ENCODE measurements around the gene ICE2. TPM values are rescaled to one million over a fixed set of nuclear protein-coding genes. Genes with fewer than 3 reads are reported as not detected.
A peak's percentile ranks its signal among the peaks of the same experiment; 100 is the strongest.

The ICE2 gene
- total RNA-seq, 6 experiments from 2014 or later: 29.3 to 36.9 (median 33.8) TPM

DNA sequence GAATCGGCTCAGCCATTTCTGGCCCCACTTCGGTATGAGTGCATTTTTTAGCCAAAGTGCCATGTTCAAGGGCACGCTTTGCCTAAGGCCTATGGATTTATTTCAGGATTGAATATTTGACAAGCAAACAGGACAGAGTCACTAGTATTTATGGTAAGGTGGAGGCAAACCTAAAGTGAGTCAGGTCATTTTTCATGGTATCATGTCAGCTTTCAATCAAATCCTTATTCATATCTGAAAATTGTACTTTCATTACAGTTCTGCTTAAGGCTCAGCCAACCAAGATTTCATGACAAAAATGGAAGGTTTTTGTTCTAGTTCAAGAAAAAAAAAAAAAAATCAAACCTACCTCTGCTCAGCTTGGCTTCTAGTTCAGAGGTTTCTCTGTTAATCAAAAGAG lies 30.5 kb upstream of the ICE2 start:
- H3K36me3 Mint-ChIP-seq (ENCODE audit: low read depth): no peaks in the 10 kb centered on the region; the same call in 1 of the 2 replicates
- H3K9me3 Mint-ChIP-seq: no peaks in the 10 kb centered on the region

DNA sequence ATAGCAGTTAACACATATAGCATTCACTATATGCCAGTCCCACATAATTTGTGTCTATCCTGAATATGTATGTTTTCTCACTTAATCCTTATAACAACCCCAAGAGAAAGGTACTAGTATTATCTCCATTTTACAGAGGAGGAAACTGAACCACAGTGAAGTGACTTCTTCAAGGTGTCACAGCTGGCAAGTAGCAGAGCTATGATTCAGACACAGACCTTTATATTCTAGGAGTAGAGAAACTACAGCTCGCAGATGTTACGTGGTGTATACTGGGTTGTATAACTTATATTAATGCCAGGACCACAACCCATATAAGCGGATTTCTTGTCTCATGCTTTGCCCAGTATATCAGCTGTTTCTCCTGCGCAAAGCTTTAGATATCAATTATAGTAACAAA lies 29.5 kb upstream of the ICE2 start:
- Mint-ChIP-seq H3K27ac (no peak overlapping the region), H3K27me3 (ENCODE audit: insufficient read depth) (peaks cover 3% of the 10 kb centered on the region), H3K9me3 (no peaks in the 10 kb centered on the region), H3K4me3 (no peak overlapping the region), H3K4me1 (ENCODE audit: low read depth) (peaks cover 13% of the 10 kb centered on the region), H3K36me3 (ENCODE audit: low read depth) (no peaks in the 10 kb centered on the region; the same call in 1 of the 2 replicates)
- TF ChIP-seq, protein P1, sequence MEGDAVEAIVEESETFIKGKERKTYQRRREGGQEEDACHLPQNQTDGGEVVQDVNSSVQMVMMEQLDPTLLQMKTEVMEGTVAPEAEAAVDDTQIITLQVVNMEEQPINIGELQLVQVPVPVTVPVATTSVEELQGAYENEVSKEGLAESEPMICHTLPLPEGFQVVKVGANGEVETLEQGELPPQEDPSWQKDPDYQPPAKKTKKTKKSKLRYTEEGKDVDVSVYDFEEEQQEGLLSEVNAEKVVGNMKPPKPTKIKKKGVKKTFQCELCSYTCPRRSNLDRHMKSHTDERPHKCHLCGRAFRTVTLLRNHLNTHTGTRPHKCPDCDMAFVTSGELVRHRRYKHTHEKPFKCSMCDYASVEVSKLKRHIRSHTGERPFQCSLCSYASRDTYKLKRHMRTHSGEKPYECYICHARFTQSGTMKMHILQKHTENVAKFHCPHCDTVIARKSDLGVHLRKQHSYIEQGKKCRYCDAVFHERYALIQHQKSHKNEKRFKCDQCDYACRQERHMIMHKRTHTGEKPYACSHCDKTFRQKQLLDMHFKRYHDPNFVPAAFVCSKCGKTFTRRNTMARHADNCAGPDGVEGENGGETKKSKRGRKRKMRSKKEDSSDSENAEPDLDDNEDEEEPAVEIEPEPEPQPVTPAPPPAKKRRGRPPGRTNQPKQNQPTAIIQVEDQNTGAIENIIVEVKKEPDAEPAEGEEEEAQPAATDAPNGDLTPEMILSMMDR (IDR thresholded peaks at IDR 0.05): no peak
- no peak for DNase-seq

More for the DNA sequence above, 30.5 kb upstream of the ICE2 start:
- H3K4me1 Mint-ChIP-seq (ENCODE audit: low read depth): peaks cover 13% of the 10 kb centered on the region
- H3K27ac Mint-ChIP-seq: no peak overlapping the region
- TF ChIP-seq, protein P1 (IDR thresholded peaks at IDR 0.05): no peak
- H3K27me3 Mint-ChIP-seq (ENCODE audit: insufficient read depth): peaks cover 3% of the 10 kb centered on the region
- no peak overlapping the region for H3K4me3 Mint-ChIP-seq
- DNase-seq: no peak

DNA sequence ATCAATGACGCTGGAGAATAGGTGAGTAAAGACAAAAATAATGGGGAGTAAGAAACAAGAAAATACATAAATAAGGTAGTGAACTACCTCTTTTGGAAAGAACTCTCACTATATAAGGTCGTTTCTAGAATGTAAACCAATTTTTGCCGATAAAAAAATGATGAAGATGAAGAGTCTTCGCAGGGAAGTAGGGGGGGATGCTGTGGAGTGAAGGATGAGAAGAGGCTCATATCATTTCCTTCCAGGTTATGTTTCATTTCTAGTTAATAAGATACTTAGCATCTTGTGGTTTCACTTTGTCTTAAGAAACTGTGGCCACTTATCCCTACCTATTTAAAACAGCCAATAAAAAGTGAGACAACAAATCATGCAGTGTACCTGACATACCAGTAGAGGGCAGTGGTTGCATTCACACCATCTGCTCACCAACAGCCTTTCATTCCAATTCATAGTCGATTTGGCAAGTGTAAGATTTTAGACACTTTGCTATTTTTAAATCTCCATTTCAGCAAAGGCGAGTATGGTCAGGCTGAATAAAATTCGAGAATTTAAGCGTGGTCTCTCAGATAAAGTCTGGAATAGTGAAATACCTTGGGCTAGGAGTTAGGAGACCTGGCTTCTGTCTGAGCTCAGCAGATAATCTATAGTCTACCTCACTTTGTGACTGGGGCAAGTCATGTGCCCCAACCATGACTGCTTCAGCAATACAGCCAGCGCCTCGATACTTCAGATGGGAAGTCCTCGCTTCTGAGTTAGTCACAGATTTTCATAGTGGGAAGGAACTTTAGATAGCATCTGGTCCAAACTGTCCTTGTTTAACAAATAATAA lies 28.9 kb upstream of the ICE2 start:
- H3K27me3 Mint-ChIP-seq (ENCODE audit: insufficient read depth): peaks cover 3% of the 10 kb centered on the region
- peak overlapping the region; percentile 48 for H3K27ac Mint-ChIP-seq
- no peaks in the 10 kb centered on the region for H3K9me3 Mint-ChIP-seq
- H3K36me3 Mint-ChIP-seq (ENCODE audit: low read depth): no peaks in the 10 kb centered on the region; the same call in 1 of the 2 replicates
- peaks cover 13% of the 10 kb centered on the region for H3K4me1 Mint-ChIP-seq (ENCODE audit: low read depth)
- H3K4me3 Mint-ChIP-seq: peak overlapping the region; percentile 69; the same call in 1 of the 2 replicates
- peak; percentile 70 for DNase-seq
- TF ChIP-seq, protein P1 (IDR thresholded peaks at IDR 0.05): peak; percentile 96

DNA sequence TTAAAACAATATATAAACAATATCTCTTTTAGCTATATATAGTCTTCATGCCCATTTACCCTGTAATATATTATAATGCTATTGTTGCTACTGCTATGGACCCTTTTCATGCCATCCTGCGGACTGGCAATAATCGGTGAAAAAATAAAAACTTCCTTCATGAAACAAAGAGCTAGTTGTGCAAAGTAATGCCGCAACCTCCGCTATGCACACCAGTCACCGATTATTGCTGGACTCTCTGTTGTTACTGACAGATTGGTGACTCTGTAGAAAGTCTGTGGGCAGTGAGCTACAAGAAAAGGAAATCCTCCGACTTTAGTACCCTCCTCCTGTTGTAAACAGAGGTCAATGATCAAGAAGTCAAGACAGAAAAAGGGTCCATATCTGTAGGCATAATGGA lies 17.9 kb upstream of the ICE2 start:
- TF ChIP-seq, protein P1 (IDR thresholded peaks at IDR 0.05): no peak
- Mint-ChIP-seq H3K4me1 (ENCODE audit: low read depth) (no peaks in the 10 kb centered on the region), H3K4me3 (no peak overlapping the region), H3K27me3 (ENCODE audit: insufficient read depth) (no peaks in the 10 kb centered on the region; the same call in 1 of the 2 replicates), H3K27ac (no peak overlapping the region), H3K36me3 (ENCODE audit: low read depth) (no peaks in the 10 kb centered on the region), H3K9me3 (no peaks in the 10 kb centered on the region)
- no peak for DNase-seq

DNA sequence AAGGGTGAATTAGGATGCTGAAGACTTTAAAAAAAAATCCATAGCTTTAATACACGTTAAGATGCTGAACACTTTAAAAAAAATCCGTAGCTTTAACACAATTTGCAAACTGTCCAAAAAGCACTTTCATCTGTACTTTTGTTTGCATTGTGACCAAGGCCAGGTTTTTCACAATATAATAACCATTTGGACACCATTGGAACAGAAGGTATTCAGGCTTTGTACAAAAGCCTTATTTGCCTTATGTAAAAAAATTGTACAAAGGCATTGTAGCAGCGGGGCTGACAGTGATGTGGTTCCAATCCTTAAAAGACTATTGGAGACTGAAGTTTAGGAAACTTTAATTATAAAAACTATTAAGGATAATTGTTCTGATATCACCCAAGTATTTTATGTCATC lies 15.2 kb upstream of the ICE2 start:
- TF ChIP-seq, protein P1 (IDR thresholded peaks at IDR 0.05): no peak
- Mint-ChIP-seq H3K27me3 (ENCODE audit: insufficient read depth) (peaks cover 1% of the 10 kb centered on the region; the same call in 1 of the 2 replicates), H3K4me1 (ENCODE audit: low read depth) (no peaks in the 10 kb centered on the region), H3K27ac (no peak overlapping the region), H3K36me3 (ENCODE audit: low read depth) (no peaks in the 10 kb centered on the region), H3K9me3 (no peaks in the 10 kb centered on the region), H3K4me3 (no peak overlapping the region)
- DNase-seq: no peak

All from HFFc6 (cell line).